ENCODE data around the gene OBSCN. TPM values are rescaled to one million over a fixed set of nuclear protein-coding genes. Genes with fewer than 3 reads are reported as not detected.
"Not testable (repeated sequence)": the region's sequence is repeated elsewhere in the genome, so short reads cannot be mapped to it uniquely, and the experiment has no call there.

OBSCN gene
- total and polyA plus RNA-seq, 12 donors: 0.90 to 18.0 (median 5.9) TPM

GRCh38 chr1:228218513-228219244, 10.8 kb downstream of the OBSCN start:
- WGBS, 4 donors: 78 to 87% (median 84%) methylated on average over 9 to 14 of the region's 14 CpGs
- no peaks in the 10 kb centered on the region for H3K27me3 ChIP-seq
- no peaks in the 10 kb centered on the region for H3K9me3 ChIP-seq (replicated peaks in 1 of 3)
- no peak overlapping the region for H3K27ac ChIP-seq
- no peak for TF ChIP-seq CTCF (IDR thresholded peaks at IDR 0.05)
- TF ChIP-seq POLR2A (IDR thresholded peaks at IDR 0.05): no peak
- intact Hi-C loops (cut with DNase I): no loop called here
- H3K36me3 ChIP-seq (replicated peaks in 1 of 2): no peaks in the 10 kb centered on the region
- H3K4me3 ChIP-seq: no peak overlapping the region
- no peaks in the 10 kb centered on the region for H3K4me1 ChIP-seq (replicated peaks in 1 of 2)
- DNase-seq: no peak

GRCh38 chr1:228219245-228219961, 11.6 kb downstream of the OBSCN start:
- H3K36me3 ChIP-seq (replicated peaks in 1 of 2): no peaks in the 10 kb centered on the region
- DNase-seq: no peak
- 86 to 95% (median 90%) methylated on average over 13 to 16 of the region's 16 CpGs for WGBS, 4 donors

GRCh38 chr1:228219962-228220780, 12.3 kb downstream of the OBSCN start:
- intact Hi-C loops (cut with DNase I): no loop called here
- no peak overlapping the region for H3K4me3 ChIP-seq
- TF ChIP-seq POLR2A (IDR thresholded peaks at IDR 0.05): no peak
- no peak for DNase-seq
- no peaks in the 10 kb centered on the region for H3K36me3 ChIP-seq (replicated peaks in 1 of 2)
- WGBS, 4 donors: 86 to 90% (median 88%) methylated on average over 14 to 28 of the region's 28 CpGs
- no peaks in the 10 kb centered on the region for H3K4me1 ChIP-seq (replicated peaks in 1 of 2)
- H3K27ac ChIP-seq: no peak overlapping the region
- H3K9me3 ChIP-seq (replicated peaks in 1 of 3): peaks cover 0 to 5% (median 0%) of the 10 kb centered on the region in 3 donors
- no peaks in the 10 kb centered on the region for H3K27me3 ChIP-seq

More at GRCh38 chr1:228219245-228219961, 11.6 kb downstream of the OBSCN start:
- Histone ChIP-seq H3K9me3 (replicated peaks in 1 of 3) (no peaks in the 10 kb centered on the region), H3K4me1 (replicated peaks in 1 of 2) (no peaks in the 10 kb centered on the region), H3K4me3 (no peak overlapping the region), H3K27me3 (no peaks in the 10 kb centered on the region), H3K27ac (no peak overlapping the region)
- TF ChIP-seq POLR2A (IDR thresholded peaks at IDR 0.05): no peak
- no peak for TF ChIP-seq CTCF (IDR thresholded peaks at IDR 0.05)
- intact Hi-C loops (cut with DNase I): no loop called here

- H3K9me3 ChIP-seq (replicated peaks in 1 of 3); H3K4me3 ChIP-seq; H3K27me3 ChIP-seq; DNase-seq; H3K36me3 ChIP-seq (replicated peaks in 1 of 2); H3K27ac ChIP-seq; H3K4me1 ChIP-seq (replicated peaks in 1 of 2); intact Hi-C loops (cut with DNase I): not testable (repeated sequence)
- WGBS, 4 donors: 88 to 93% (median 91%) methylated on average over 9 of the region's 9 CpGs
Observed at GRCh38 chr1:228221097-228221496, 13.3 kb downstream of the OBSCN start.

- H3K27me3 ChIP-seq: no peaks in the 10 kb centered on the region
- H3K36me3 ChIP-seq (replicated peaks in 1 of 2): no peaks in the 10 kb centered on the region
- no peaks in the 10 kb centered on the region for H3K4me1 ChIP-seq (replicated peaks in 1 of 2)
- peaks cover 0 to 7% (median 0%) of the 10 kb centered on the region in 3 donors for H3K9me3 ChIP-seq (replicated peaks in 1 of 3)
- H3K27ac ChIP-seq: no peak overlapping the region
- DNase-seq: no peak
- 64 to 79% (median 77%) methylated on average over 11 of the region's 11 CpGs for WGBS, 4 donors
- intact Hi-C loops (cut with DNase I): no loop called here
- no peak for TF ChIP-seq CTCF (IDR thresholded peaks at IDR 0.05)
- TF ChIP-seq POLR2A (IDR thresholded peaks at IDR 0.05): no peak
- H3K4me3 ChIP-seq: no peak overlapping the region
Observed at GRCh38 chr1:228222548-228222947, 14.7 kb downstream of the OBSCN start.

All from adrenal gland (tissue), 12 donors.